ENCODE results near the gene KCNK15.

Gene KCNK15

GRCh38 chr20:44781791-44782190 is 36.1 kb downstream of the KCNK15 start:
- WGBS, 2 experiments: 88 to 94% methylated on average over 3 of the region's 3 CpGs

GRCh38 chr20:44784688-44785087 is 39.0 kb downstream of the KCNK15 start:
- H3K9me3 ChIP-seq (ENCODE audit: control insufficient read depth, low read length): no peaks in the 10 kb centered on the region
- no peaks in the 10 kb centered on the region for H3K36me3 ChIP-seq (ENCODE audit: control insufficient read depth, insufficient read depth, low read length)
- no peaks in the 10 kb centered on the region for H3K4me1 ChIP-seq (ENCODE audit: control insufficient read depth, insufficient read depth, low read length)
- H3K4me3 ChIP-seq (ENCODE audit: insufficient read depth, low read depth, low read length): no peak overlapping the region
- H3K27ac ChIP-seq (ENCODE audit: insufficient read depth, low read depth, low read length, poor library complexity, severe bottlenecking): no peak overlapping the region
- 85% methylated on average over 1 of the region's 1 CpG for WGBS, 2 experiments
- H3K27me3 ChIP-seq (ENCODE audit: control insufficient read depth, insufficient read depth, low read length, poor library complexity, severe bottlenecking): no peaks in the 10 kb centered on the region

More at GRCh38 chr20:44781791-44782190, 36.1 kb downstream of the KCNK15 start:
- no peak overlapping the region for H3K27ac ChIP-seq (ENCODE audit: insufficient read depth, low read depth, low read length, poor library complexity, severe bottlenecking)
- H3K27me3 ChIP-seq (ENCODE audit: control insufficient read depth, insufficient read depth, low read length, poor library complexity, severe bottlenecking): no peaks in the 10 kb centered on the region
- H3K4me1 ChIP-seq (ENCODE audit: control insufficient read depth, insufficient read depth, low read length): no peaks in the 10 kb centered on the region
- no peaks in the 10 kb centered on the region for H3K36me3 ChIP-seq (ENCODE audit: control insufficient read depth, insufficient read depth, low read length)
- no peaks in the 10 kb centered on the region for H3K9me3 ChIP-seq (ENCODE audit: control insufficient read depth, low read length)
- no peak overlapping the region for H3K4me3 ChIP-seq (ENCODE audit: insufficient read depth, low read depth, low read length)

GRCh38 chr20:44785768-44786167 is 40.1 kb downstream of the KCNK15 start:
- Histone ChIP-seq H3K4me3 (ENCODE audit: insufficient read depth, low read depth, low read length) (no peak overlapping the region), H3K27me3 (ENCODE audit: control insufficient read depth, insufficient read depth, low read length, poor library complexity, severe bottlenecking) (no peaks in the 10 kb centered on the region), H3K4me1 (ENCODE audit: control insufficient read depth, insufficient read depth, low read length) (no peaks in the 10 kb centered on the region), H3K36me3 (ENCODE audit: control insufficient read depth, insufficient read depth, low read length) (no peaks in the 10 kb centered on the region), H3K27ac (ENCODE audit: insufficient read depth, low read depth, low read length, poor library complexity, severe bottlenecking) (no peak overlapping the region), H3K9me3 (ENCODE audit: control insufficient read depth, low read length) (no peaks in the 10 kb centered on the region)
- 17% methylated on average over 1 of the region's 1 CpG for WGBS, 2 experiments

- no peaks in the 10 kb centered on the region for H3K27me3 ChIP-seq (ENCODE audit: control insufficient read depth, insufficient read depth, low read length, poor library complexity, severe bottlenecking)
- 96% methylated on average over 7 of the region's 7 CpGs for WGBS, 2 experiments
- no peaks in the 10 kb centered on the region for H3K9me3 ChIP-seq (ENCODE audit: control insufficient read depth, low read length)
- no peak overlapping the region for H3K27ac ChIP-seq (ENCODE audit: insufficient read depth, low read depth, low read length, poor library complexity, severe bottlenecking)
- no peak overlapping the region for H3K4me3 ChIP-seq (ENCODE audit: insufficient read depth, low read depth, low read length)
- H3K4me1 ChIP-seq (ENCODE audit: control insufficient read depth, insufficient read depth, low read length): no peaks in the 10 kb centered on the region
- H3K36me3 ChIP-seq (ENCODE audit: control insufficient read depth, insufficient read depth, low read length): no peaks in the 10 kb centered on the region
Observed at GRCh38 chr20:44787299-44787698, 41.6 kb downstream of the KCNK15 start.

- Histone ChIP-seq H3K4me3 (ENCODE audit: insufficient read depth, low read depth, low read length) (no peak overlapping the region), H3K27ac (ENCODE audit: insufficient read depth, low read depth, low read length, poor library complexity, severe bottlenecking) (no peak overlapping the region), H3K4me1 (ENCODE audit: control insufficient read depth, insufficient read depth, low read length) (no peaks in the 10 kb centered on the region), H3K36me3 (ENCODE audit: control insufficient read depth, insufficient read depth, low read length) (no peaks in the 10 kb centered on the region), H3K27me3 (ENCODE audit: control insufficient read depth, insufficient read depth, low read length, poor library complexity, severe bottlenecking) (no peaks in the 10 kb centered on the region), H3K9me3 (ENCODE audit: control insufficient read depth, low read length) (no peaks in the 10 kb centered on the region)
- 90 to 97% methylated on average over 8 to 9 of the region's 10 CpGs for WGBS, 2 experiments
Observed at GRCh38 chr20:44788706-44789456, 43.2 kb downstream of the KCNK15 start.

GRCh38 chr20:44790638-44791393 is 45.2 kb downstream of the KCNK15 start:
- H3K27ac ChIP-seq (ENCODE audit: insufficient read depth, low read depth, low read length, poor library complexity, severe bottlenecking): no peak overlapping the region
- no peaks in the 10 kb centered on the region for H3K36me3 ChIP-seq (ENCODE audit: control insufficient read depth, insufficient read depth, low read length)
- H3K27me3 ChIP-seq (ENCODE audit: control insufficient read depth, insufficient read depth, low read length, poor library complexity, severe bottlenecking): no peaks in the 10 kb centered on the region
- H3K4me1 ChIP-seq (ENCODE audit: control insufficient read depth, insufficient read depth, low read length): peaks cover under 1% of the 10 kb centered on the region
- no peak overlapping the region for H3K4me3 ChIP-seq (ENCODE audit: insufficient read depth, low read depth, low read length)
- no peaks in the 10 kb centered on the region for H3K9me3 ChIP-seq (ENCODE audit: control insufficient read depth, low read length)
- WGBS, 2 experiments: 92 to 93% methylated on average over 11 of the region's 11 CpGs

- Histone ChIP-seq H3K4me3 (ENCODE audit: insufficient read depth, low read depth, low read length) (no peak overlapping the region), H3K27ac (ENCODE audit: insufficient read depth, low read depth, low read length, poor library complexity, severe bottlenecking) (no peak overlapping the region), H3K9me3 (ENCODE audit: control insufficient read depth, low read length) (no peaks in the 10 kb centered on the region), H3K27me3 (ENCODE audit: control insufficient read depth, insufficient read depth, low read length, poor library complexity, severe bottlenecking) (no peaks in the 10 kb centered on the region), H3K4me1 (ENCODE audit: control insufficient read depth, insufficient read depth, low read length) (peaks cover 9% of the 10 kb centered on the region), H3K36me3 (ENCODE audit: control insufficient read depth, insufficient read depth, low read length) (no peaks in the 10 kb centered on the region)
- WGBS, 2 experiments: 76 to 78% methylated on average over 7 of the region's 7 CpGs
Observed at GRCh38 chr20:44792796-44793195, 47.1 kb downstream of the KCNK15 start.

GRCh38 chr20:44795836-44796235 is 50.2 kb downstream of the KCNK15 start:
- no peaks in the 10 kb centered on the region for H3K9me3 ChIP-seq (ENCODE audit: control insufficient read depth, low read length)
- H3K27ac ChIP-seq (ENCODE audit: insufficient read depth, low read depth, low read length, poor library complexity, severe bottlenecking): no peak overlapping the region
- H3K4me3 ChIP-seq (ENCODE audit: insufficient read depth, low read depth, low read length): no peak overlapping the region
- no peaks in the 10 kb centered on the region for H3K36me3 ChIP-seq (ENCODE audit: control insufficient read depth, insufficient read depth, low read length)
- peaks cover 9% of the 10 kb centered on the region for H3K4me1 ChIP-seq (ENCODE audit: control insufficient read depth, insufficient read depth, low read length)
- 67 to 73% methylated on average over 4 of the region's 4 CpGs for WGBS, 2 experiments
- H3K27me3 ChIP-seq (ENCODE audit: control insufficient read depth, insufficient read depth, low read length, poor library complexity, severe bottlenecking): no peaks in the 10 kb centered on the region

GRCh38 chr20:44796311-44796710 is 50.6 kb downstream of the KCNK15 start:
- no peaks in the 10 kb centered on the region for H3K9me3 ChIP-seq (ENCODE audit: control insufficient read depth, low read length)
- no peaks in the 10 kb centered on the region for H3K36me3 ChIP-seq (ENCODE audit: control insufficient read depth, insufficient read depth, low read length)
- H3K27ac ChIP-seq (ENCODE audit: insufficient read depth, low read depth, low read length, poor library complexity, severe bottlenecking): no peak overlapping the region
- H3K4me3 ChIP-seq (ENCODE audit: insufficient read depth, low read depth, low read length): no peak overlapping the region
- peaks cover 9% of the 10 kb centered on the region for H3K4me1 ChIP-seq (ENCODE audit: control insufficient read depth, insufficient read depth, low read length)
- H3K27me3 ChIP-seq (ENCODE audit: control insufficient read depth, insufficient read depth, low read length, poor library complexity, severe bottlenecking): no peaks in the 10 kb centered on the region

- no peak overlapping the region for H3K4me3 ChIP-seq (ENCODE audit: insufficient read depth, low read depth, low read length)
- no peak overlapping the region for H3K27ac ChIP-seq (ENCODE audit: insufficient read depth, low read depth, low read length, poor library complexity, severe bottlenecking)
- WGBS, 2 experiments: 93 to 95% methylated on average over 3 of the region's 3 CpGs
- H3K9me3 ChIP-seq (ENCODE audit: control insufficient read depth, low read length): no peaks in the 10 kb centered on the region
- H3K27me3 ChIP-seq (ENCODE audit: control insufficient read depth, insufficient read depth, low read length, poor library complexity, severe bottlenecking): no peaks in the 10 kb centered on the region
- no peaks in the 10 kb centered on the region for H3K36me3 ChIP-seq (ENCODE audit: control insufficient read depth, insufficient read depth, low read length)
- peaks cover 9% of the 10 kb centered on the region for H3K4me1 ChIP-seq (ENCODE audit: control insufficient read depth, insufficient read depth, low read length)
Observed at GRCh38 chr20:44796758-44797457, 51.2 kb downstream of the KCNK15 start.
